A549 (cell line): Measurements from ENCODE around the gene KIF1B.

Experiments
- CEBPB ChIP-seq, 2 experiments: fragments of >200 bp in 1 of 2; sonication (Bioruptor Twin) in 1 of 2; formaldehyde crosslinking in 1 of 2; IDR thresholded peaks; 2 replicates each; pipeline ENCODE4 v1.6.1; 2012 to 2016
- CTCF ChIP-seq: fragments of >200 bp; sonication (Bioruptor Twin); formaldehyde crosslinking; IDR thresholded peaks from 3 replicates; pipeline ENCODE4 v1.5.1; 2016
- MYC ChIP-seq: IDR thresholded peaks from 2 replicates; pipeline ENCODE4 v1.6.1; 2012; ENCODE audit warnings: mild to moderate bottlenecking, inconsistent platforms, low read length, improper control_type of control experiment, borderline replicate concordance
- ZC3H11A ChIP-seq: fragments of 450-650 bp; IDR thresholded peaks from 2 replicates; pipeline ENCODE4 v1.6.1; 2014; ENCODE audit warnings: antibody characterized with exemption, mild to moderate bottlenecking

- TF ChIP-seq CEBPB (IDR thresholded peaks at IDR 0.05) (no peak), CTCF (no peak), ZC3H11A (no peak), MYC (no peak)
Observed at GRCh38 chr1:10340930-10341590, 130.7 kb downstream of the KIF1B start.
